Endothelial cell of umbilical vein (primary cell): ENCODE measurements around the gene HMGCS2. TPM values are rescaled to one million over a fixed set of nuclear protein-coding genes. Genes with fewer than 3 reads are reported as not detected.

Experiments
- BruUV-seq: library from RNA; stranded (reverse); fragments of 400-500 nt; replicated peaks from 2 replicates; lab custom pipeline; 2021; lab: Mats Ljungman, UMichigan
- CTCF ChIA-PET: fragments of 300-600, 350-600 bp; sonication (Branson Sonifier 250); formaldehyde crosslinking; loops from one replicate; lab custom pipeline; 2021; ENCODE audit warnings: antibody characterized with exemption, inconsistent platforms; lab: Charles Lee
- POLR2A ChIA-PET: fragments of 300-600, 350-600 bp; sonication (Branson Sonifier 250); formaldehyde crosslinking; loops from one replicate; lab custom pipeline; 2021; ENCODE audit warnings: antibody characterized with exemption, inconsistent platforms; lab: Charles Lee
- DNase-seq: peaks from one replicate; pipeline ENCODE4 v3.0.0-alpha.2; 2011; ENCODE audit warnings: low read depth, low spot score
- FAIRE-seq: peaks from 2 replicates; lab custom pipeline; 2011; peaks lifted over from hg19 to GRCh38; lab: Jason Lieb, UNC
- H2AFZ ChIP-seq: 2 replicates; pipeline ENCODE4 v1.6.0; 2012; ENCODE audit warnings: low read depth, low read length, control low read depth, inconsistent platforms
- H3K27ac ChIP-seq: 2 replicates; pipeline ENCODE4 v1.5.1; 2011; ENCODE audit warnings: low read depth, mild to moderate bottlenecking, control low read depth, low read length, moderate library complexity; ENCODE audit not compliant: insufficient read depth
- H3K27me3 ChIP-seq, 2 experiments: 2 replicates each; pipeline versions ENCODE4 v1.6.0 to v1.6.1; 2011; ENCODE audit warnings: low read length in 2 of 2, mixed read lengths in 1 of 2; ENCODE audit not compliant: control insufficient read depth in 2 of 2, insufficient read depth in 2 of 2
- H3K36me3 ChIP-seq, 2 experiments: 2 replicates in 1 of 2; 3 replicates in 1 of 2; pipeline ENCODE4 v1.5.1; 2011; ENCODE audit warnings: low read length in 2 of 2, mild to moderate bottlenecking in 1 of 2, moderate library complexity in 1 of 2; ENCODE audit not compliant: control insufficient read depth in 2 of 2, insufficient read depth in 2 of 2; ENCODE audit errors: extremely low read depth in 1 of 2
- H3K4me1 ChIP-seq: 3 replicates; pipeline ENCODE4 v1.5.1; 2011; ENCODE audit warnings: mild to moderate bottlenecking, low read length; ENCODE audit not compliant: control insufficient read depth, insufficient read depth; ENCODE audit errors: extremely low read depth
- H3K4me2 ChIP-seq: 2 replicates; pipeline ENCODE4 v1.6.1; 2011; ENCODE audit warnings: low read length, control low read depth, mixed read lengths; ENCODE audit not compliant: insufficient read depth
- H3K4me3 ChIP-seq, 3 experiments: fragments of 200-600 bp in 1 of 3; sonication (generic), shearing (Covaris generic) in 1 of 3; replicated peaks in 1 of 3; 2 replicates each; pipeline ENCODE4 v1.5.1; 2011 to 2016; ENCODE audit warnings: control low read depth in 3 of 3, low read length in 3 of 3, mild to moderate bottlenecking in 2 of 3, inconsistent platforms in 1 of 3, low read depth in 1 of 3, moderate library complexity in 1 of 3; ENCODE audit not compliant: insufficient read depth in 1 of 3
- H3K79me2 ChIP-seq: 2 replicates; pipeline ENCODE4 v1.6.0; 2012; ENCODE audit warnings: low read length, inconsistent platforms; ENCODE audit not compliant: control insufficient read depth, insufficient read depth
- H3K9ac ChIP-seq: replicated peaks from 2 replicates; pipeline ENCODE3; 2011; ENCODE audit warnings: low read length, control low read depth; ENCODE audit not compliant: insufficient read depth; ENCODE audit errors: extremely low read depth
- H3K9me1 ChIP-seq: replicated peaks from 3 replicates; pipeline ENCODE4 v1.6.0; 2011; ENCODE audit warnings: mild to moderate bottlenecking, low read length; ENCODE audit not compliant: control insufficient read depth, insufficient read depth; ENCODE audit errors: extremely low read depth
- H3K9me3 ChIP-seq: replicated peaks from 2 replicates; pipeline ENCODE4 v1.5.1; 2012; ENCODE audit warnings: low read length, inconsistent platforms; ENCODE audit not compliant: control insufficient read depth, insufficient read depth
- H4K20me1 ChIP-seq: replicated peaks from 2 replicates; pipeline ENCODE3; 2011; ENCODE audit warnings: mild to moderate bottlenecking, low read length; ENCODE audit not compliant: control insufficient read depth, insufficient read depth; ENCODE audit errors: extremely low read depth
- EZH2 ChIP-seq: IDR thresholded peaks from 2 replicates; pipeline ENCODE4 v1.6.1; 2012; ENCODE audit warnings: borderline replicate concordance, low read depth, mild to moderate bottlenecking, moderate library complexity, low read length, inconsistent platforms; ENCODE audit not compliant: severe bottlenecking
- MYC ChIP-seq: IDR thresholded peaks from one replicate; pipeline ENCODE4 v1.6.1; 2011; ENCODE audit warnings: mild to moderate bottlenecking, low read depth, low read length
- POLR2A ChIP-seq: IDR thresholded peaks from 2 replicates; pipeline ENCODE4 v1.6.1; 2012; ENCODE audit warnings: low read depth, mild to moderate bottlenecking, control low read depth, low read length
- dilution Hi-C: fragments of 300-500 bp; cut with MboI; formaldehyde crosslinking; loops from one replicate; pipeline ENCODE4 v1.15.0; 2019; ENCODE audit warnings: low sequenced_read_pairs; ENCODE audit not compliant: extremely low pct_ligation_motif_present
- intact Hi-C: fragments of 100-400 bp; cut with micrococcal nuclease; formaldehyde crosslinking; loops from one replicate; pipeline ENCODE4 v1.10.0; 2022
- polyA plus RNA-seq, 4 experiments: library from polyadenylated mRNA; depleted of rRNA in 3 of 4; stranded (reverse) in 3 of 4; unstranded in 1 of 4; fragments of >200 nt; gene quantifications; 2 replicates each; pipeline versions ENCODE4 v1.2.1 to v1.2.3, GENCODE V29; 2011 to 2012; ENCODE audit warnings: missing spikeins in 1 of 4
- total RNA-seq: library from RNA; stranded (reverse); gene quantifications from 2 replicates; pipeline ENCODE4 v1.2.3, GENCODE V29; 2021
- TF ChIP-seq, protein P1 (sequence below), 2 donors: IDR thresholded peaks; 1 replicate in 1 of 2; 2 replicates in 1 of 2; pipeline ENCODE4 v1.5.1; 2011; ENCODE audit warnings: low read length in 2 of 2, mild to moderate bottlenecking in 2 of 2, moderate library complexity in 2 of 2, control low read depth in 1 of 2, inconsistent platforms in 1 of 2, low read depth in 1 of 2; ENCODE audit not compliant: insufficient read depth in 1 of 2; ENCODE audit errors: extremely low read depth in 1 of 2

HMGCS2 gene
- total and polyA plus RNA-seq, 2 donors (not counting 3 experiments of a cell fraction or from before 2014, with no cell fraction given) = not detected

DNA sequence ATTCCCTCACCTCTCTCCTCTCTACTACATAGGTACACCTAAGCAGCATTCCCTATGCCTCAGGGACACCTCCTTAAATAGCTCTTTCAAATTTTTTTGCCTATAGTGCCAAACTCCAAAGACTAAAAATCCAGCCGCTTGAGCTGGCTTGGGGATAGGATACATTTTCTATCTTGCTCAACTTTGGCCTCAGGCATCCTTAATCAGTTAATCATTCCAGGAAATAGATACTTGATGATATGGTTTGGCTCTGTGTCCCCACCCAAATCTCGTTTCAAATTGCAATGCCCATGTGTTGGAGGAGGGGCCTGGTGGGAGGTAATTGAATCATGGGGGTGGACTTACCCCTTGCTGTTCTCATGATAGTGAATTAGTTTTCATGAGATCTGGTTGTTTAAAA, 68.4 kb downstream of the HMGCS2 start:
- Histone ChIP-seq H3K4me3 (no peak overlapping the region), H3K4me2 (no peak overlapping the region), H3K79me2 (no peaks in the 10 kb centered on the region), H3K9ac (no peak overlapping the region), H3K27me3 (peaks cover 13 to 14% of the 10 kb centered on the region in 2 experiments), H3K9me3 (no peaks in the 10 kb centered on the region), H3K36me3 (no peaks in the 10 kb centered on the region), H2AFZ (no peak overlapping the region), H4K20me1 (no peaks in the 10 kb centered on the region), H3K9me1 (no peaks in the 10 kb centered on the region), H3K27ac (no peak overlapping the region), H3K4me1 (no peaks in the 10 kb centered on the region)
- no peak for DNase-seq
- CTCF ChIA-PET = no interaction called here
- BruUV-seq = no TSS peak
- POLR2A ChIA-PET = no interaction called here
- intact Hi-C loops (no loop called here), dilution Hi-C loops (no loop called here)
- TF ChIP-seq EZH2 = no peak
- TF ChIP-seq POLR2A = no peak
- TF ChIP-seq MYC = no peak
- TF ChIP-seq, protein P1, sequence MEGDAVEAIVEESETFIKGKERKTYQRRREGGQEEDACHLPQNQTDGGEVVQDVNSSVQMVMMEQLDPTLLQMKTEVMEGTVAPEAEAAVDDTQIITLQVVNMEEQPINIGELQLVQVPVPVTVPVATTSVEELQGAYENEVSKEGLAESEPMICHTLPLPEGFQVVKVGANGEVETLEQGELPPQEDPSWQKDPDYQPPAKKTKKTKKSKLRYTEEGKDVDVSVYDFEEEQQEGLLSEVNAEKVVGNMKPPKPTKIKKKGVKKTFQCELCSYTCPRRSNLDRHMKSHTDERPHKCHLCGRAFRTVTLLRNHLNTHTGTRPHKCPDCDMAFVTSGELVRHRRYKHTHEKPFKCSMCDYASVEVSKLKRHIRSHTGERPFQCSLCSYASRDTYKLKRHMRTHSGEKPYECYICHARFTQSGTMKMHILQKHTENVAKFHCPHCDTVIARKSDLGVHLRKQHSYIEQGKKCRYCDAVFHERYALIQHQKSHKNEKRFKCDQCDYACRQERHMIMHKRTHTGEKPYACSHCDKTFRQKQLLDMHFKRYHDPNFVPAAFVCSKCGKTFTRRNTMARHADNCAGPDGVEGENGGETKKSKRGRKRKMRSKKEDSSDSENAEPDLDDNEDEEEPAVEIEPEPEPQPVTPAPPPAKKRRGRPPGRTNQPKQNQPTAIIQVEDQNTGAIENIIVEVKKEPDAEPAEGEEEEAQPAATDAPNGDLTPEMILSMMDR (IDR thresholded peaks at IDR 0.05; ENCODE audit: extremely low read depth in 1 of 2, insufficient read depth in 1 of 2, low read depth in 1 of 2, low read length in 2 of 2) = no peak
- FAIRE-seq = no peak

Other genes starting within 250 kb of the HMGCS2 start
- 14.1 and 15.0 TPM in 2 replicates for gene ZNF697, start 120.6 kb downstream of the HMGCS2 start, total RNA-seq
- 6.2 and 6.3 TPM in 2 replicates for gene ZNF697, start 120.6 kb downstream of the HMGCS2 start, polyA plus RNA-seq
- gene PHGDH, start 57.0 kb downstream of the HMGCS2 start, total RNA-seq = 101 and 120 TPM in 2 replicates
- gene PHGDH, start 57.0 kb downstream of the HMGCS2 start, polyA plus RNA-seq = 33.2 and 37.9 TPM in 2 replicates
- gene REG4, start 42.6 kb upstream of the HMGCS2 start, total RNA-seq = not detected in 2 replicates
- gene REG4, start 42.6 kb upstream of the HMGCS2 start, polyA plus RNA-seq = not detected in 2 replicates
- gene ADAM30, start 127.6 kb upstream of the HMGCS2 start, total RNA-seq = not detected in 2 replicates
- gene ADAM30, start 127.6 kb upstream of the HMGCS2 start, polyA plus RNA-seq = not detected in 2 replicates